Measurements from ENCODE around the gene SMIM20.
"Not testable (repeated sequence)": the region's sequence is repeated elsewhere in the genome, so short reads cannot be mapped to it uniquely, and the experiment has no call there.

DNA sequence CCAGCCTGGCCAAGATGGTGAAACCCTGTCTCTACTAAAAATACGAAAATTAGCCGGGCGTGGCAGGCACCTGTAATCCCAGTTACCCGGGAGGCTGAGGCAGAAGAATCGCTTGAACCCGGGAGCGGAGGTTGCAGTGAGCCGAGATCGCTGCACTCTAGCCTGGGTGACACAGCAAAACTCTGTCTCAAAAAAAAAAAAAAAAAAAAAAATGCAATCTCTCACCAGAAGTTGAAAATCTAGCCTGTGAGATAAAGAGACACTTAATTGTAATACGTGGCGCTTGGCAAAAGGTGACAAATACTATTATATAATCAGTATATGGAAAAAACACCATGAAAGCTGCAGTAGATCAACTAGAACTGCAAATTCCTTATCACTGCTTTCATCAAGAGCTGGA lies 7.9 kb upstream of the SMIM20 start:
- not testable (repeated sequence) for TF ChIP-seq CTCF, POLR2A, EP300 (IDR thresholded peaks at IDR 0.05)

Measured in ovary (tissue), 3 donors.